ENCODE data around the gene GPR61.

- TF ChIP-seq CTCF (IDR thresholded peaks at IDR 0.05) (no peak), POLR2A (IDR thresholded peaks at IDR 0.05) (no peak)
Measured at GRCh38 chr1:109528712-109529111, 11.0 kb upstream of the GPR61 start.
